Measurements from ENCODE around the gene AKIRIN1.
"Not testable (repeated sequence)": the region's sequence is repeated elsewhere in the genome, so short reads cannot be mapped to it uniquely, and the experiment has no call there.

DNA sequence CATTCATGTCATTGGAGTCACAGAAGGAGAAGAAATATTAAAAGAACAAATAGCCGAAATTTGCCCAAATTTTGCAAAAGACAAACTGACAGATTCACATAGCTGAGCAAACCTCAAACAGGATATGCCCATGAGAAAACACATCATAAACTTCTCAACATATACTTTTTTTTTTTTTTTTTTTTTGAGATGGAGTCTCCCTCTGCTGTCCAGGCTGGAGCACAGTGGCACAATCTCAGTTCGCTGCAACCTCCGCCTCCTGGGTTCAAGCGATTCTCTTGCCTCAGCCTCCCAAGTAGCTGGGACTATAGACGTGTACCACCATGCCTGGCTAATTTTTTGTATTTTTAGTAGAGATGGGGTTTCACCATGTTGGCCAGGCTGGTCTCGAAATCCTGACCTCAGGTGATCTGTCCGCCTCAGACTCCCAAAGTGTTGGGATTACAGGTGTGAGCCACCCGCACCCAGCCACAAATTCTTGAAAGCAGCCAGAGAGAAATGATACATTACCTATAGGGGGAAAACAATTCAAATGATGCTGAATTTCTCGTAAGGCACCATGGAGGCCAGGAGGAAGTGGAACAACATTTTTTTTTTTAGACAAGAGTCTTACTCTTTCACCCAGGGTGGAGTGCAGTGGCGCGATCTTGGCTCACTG, 60.2 kb downstream of the AKIRIN1 start:
- TF ChIP-seq, protein P1, sequence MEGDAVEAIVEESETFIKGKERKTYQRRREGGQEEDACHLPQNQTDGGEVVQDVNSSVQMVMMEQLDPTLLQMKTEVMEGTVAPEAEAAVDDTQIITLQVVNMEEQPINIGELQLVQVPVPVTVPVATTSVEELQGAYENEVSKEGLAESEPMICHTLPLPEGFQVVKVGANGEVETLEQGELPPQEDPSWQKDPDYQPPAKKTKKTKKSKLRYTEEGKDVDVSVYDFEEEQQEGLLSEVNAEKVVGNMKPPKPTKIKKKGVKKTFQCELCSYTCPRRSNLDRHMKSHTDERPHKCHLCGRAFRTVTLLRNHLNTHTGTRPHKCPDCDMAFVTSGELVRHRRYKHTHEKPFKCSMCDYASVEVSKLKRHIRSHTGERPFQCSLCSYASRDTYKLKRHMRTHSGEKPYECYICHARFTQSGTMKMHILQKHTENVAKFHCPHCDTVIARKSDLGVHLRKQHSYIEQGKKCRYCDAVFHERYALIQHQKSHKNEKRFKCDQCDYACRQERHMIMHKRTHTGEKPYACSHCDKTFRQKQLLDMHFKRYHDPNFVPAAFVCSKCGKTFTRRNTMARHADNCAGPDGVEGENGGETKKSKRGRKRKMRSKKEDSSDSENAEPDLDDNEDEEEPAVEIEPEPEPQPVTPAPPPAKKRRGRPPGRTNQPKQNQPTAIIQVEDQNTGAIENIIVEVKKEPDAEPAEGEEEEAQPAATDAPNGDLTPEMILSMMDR (IDR thresholded peaks at IDR 0.05 in 8 of 11, conservative IDR thresholded peaks at IDR 0.05 in 3 of 11), result not testable (repeated sequence)
- not testable (repeated sequence) for TF ChIP-seq POLR2A, POLR2AphosphoS5 (IDR thresholded peaks at IDR 0.05)

Measured in spleen (tissue), 7 donors.